PFSK-1 (cell line): ENCODE data around the gene CATSPERB.

Experiments used
- FOXP2 ChIP-seq: optimal IDR thresholded peaks from 2 replicates; pipeline ENCODE3; 2011; ENCODE audit warnings: borderline replicate concordance, control low read depth, inconsistent platforms; ENCODE audit not compliant: insufficient read depth; ENCODE audit errors: extremely low read length, extremely low read depth
- POLR2AphosphoS5 ChIP-seq: IDR thresholded peaks from 2 replicates; pipeline ENCODE4 v1.6.1; 2012; ENCODE audit warnings: low read depth, mild to moderate bottlenecking, control low read depth, low read length, moderate library complexity
- REST ChIP-seq, 2 experiments: IDR thresholded peaks; 2 replicates each; pipeline versions ENCODE4 v1.6.1 to v1.8.0; 2011 to 2012; ENCODE audit warnings: low read depth in 2 of 2, low read length in 2 of 2, control low read depth in 1 of 2, inconsistent platforms in 1 of 2, mild to moderate bottlenecking in 1 of 2, moderate library complexity in 1 of 2; ENCODE audit not compliant: insufficient read depth in 1 of 2
- SIN3A ChIP-seq: IDR thresholded peaks from 2 replicates; pipeline ENCODE4 v1.6.1; 2012; ENCODE audit warnings: mild to moderate bottlenecking, low read length, moderate library complexity, borderline replicate concordance; ENCODE audit not compliant: insufficient read depth
- TAF1 ChIP-seq: IDR thresholded peaks from 2 replicates; pipeline ENCODE4 v1.6.1; 2012; ENCODE audit warnings: low read length, control low read depth, borderline replicate concordance; ENCODE audit not compliant: insufficient read depth

Gene CATSPERB

GRCh38 chr14:91681893-91682563 is 49.9 kb downstream of the CATSPERB start:
- TF ChIP-seq FOXP2 (no peak), POLR2AphosphoS5 (no peak), SIN3A (no peak), REST (IDR thresholded peaks at IDR 0.05; ENCODE audit: insufficient read depth in 1 of 2, low read depth in 2 of 2, low read length in 2 of 2) (no peak), TAF1 (no peak)

- no peak for TF ChIP-seq FOXP2
- TF ChIP-seq REST (IDR thresholded peaks at IDR 0.05; ENCODE audit: insufficient read depth in 1 of 2, low read depth in 2 of 2, low read length in 2 of 2): no peak
- TF ChIP-seq POLR2AphosphoS5: no peak
- TF ChIP-seq SIN3A: no peak
- no peak for TF ChIP-seq TAF1
These were observed 50.8 kb downstream of the CATSPERB start for GRCh38 chr14:91681118-91681517.

- no peak for TF ChIP-seq REST (IDR thresholded peaks at IDR 0.05; ENCODE audit: insufficient read depth in 1 of 2, low read depth in 2 of 2, low read length in 2 of 2)
- no peak for TF ChIP-seq SIN3A
- TF ChIP-seq POLR2AphosphoS5: no peak
- TF ChIP-seq FOXP2: no peak
- TF ChIP-seq TAF1: no peak
These were observed 52.6 kb downstream of the CATSPERB start for GRCh38 chr14:91679273-91679672.

GRCh38 chr14:91674911-91675310 is 57.0 kb downstream of the CATSPERB start:
- no peak for TF ChIP-seq TAF1
- TF ChIP-seq REST (IDR thresholded peaks at IDR 0.05; ENCODE audit: insufficient read depth in 1 of 2, low read depth in 2 of 2, low read length in 2 of 2): no peak
- no peak for TF ChIP-seq SIN3A

GRCh38 chr14:91669867-91670266 is 62.0 kb downstream of the CATSPERB start:
- TF ChIP-seq SIN3A: no peak
- no peak for TF ChIP-seq TAF1
- no peak for TF ChIP-seq POLR2AphosphoS5
- no peak for TF ChIP-seq FOXP2
- TF ChIP-seq REST (IDR thresholded peaks at IDR 0.05; ENCODE audit: insufficient read depth in 1 of 2, low read depth in 2 of 2, low read length in 2 of 2): no peak
